HEK293 (cell line): ENCODE data around the gene ZFP57.

Experiments used
- CTCF ChIA-PET: fragments of 350-600 bp; formaldehyde crosslinking; extraction: SDS; loops from one replicate; lab custom pipeline; 2021; ENCODE audit warnings: antibody characterized with exemption; lab: Yijun Ruan, JAX
- POLR2A ChIA-PET: fragments of 300-600 bp; formaldehyde crosslinking; extraction: SDS; loops from one replicate; lab custom pipeline; 2020; ENCODE audit warnings: antibody characterized with exemption, inconsistent platforms; lab: Yijun Ruan, JAX
- H3K27ac ChIP-seq: fragments of 200-500 bp; sonication (Bioruptor generic); 2 replicates; pipeline ENCODE4 v1.5.1; 2014; ENCODE audit warnings: low read depth, low read length, control low read depth, inconsistent platforms; ENCODE audit errors: extremely low read depth
- H3K36me3 ChIP-seq, 2 experiments: fragments of 200-500 bp in 1 of 2; sonication (Bioruptor generic) in 1 of 2; 1 replicate in 1 of 2; 2 replicates in 1 of 2; pipeline ENCODE4 v1.5.1; 2014 to 2017; ENCODE audit warnings: inconsistent platforms in 2 of 2, low read length in 2 of 2; ENCODE audit not compliant: control insufficient read depth in 2 of 2, insufficient read depth in 1 of 2
- H3K4me1 ChIP-seq: fragments of 200-500 bp; sonication (Bioruptor generic); 2 replicates; pipeline ENCODE4 v1.5.1; 2014; ENCODE audit warnings: mild to moderate bottlenecking, low read length, inconsistent platforms; ENCODE audit not compliant: control insufficient read depth, insufficient read depth
- H3K4me3 ChIP-seq: 2 replicates; pipeline ENCODE4 v1.5.1; 2011; ENCODE audit warnings: low read depth, mild to moderate bottlenecking, control low read depth, low read length, moderate library complexity
- H3K9me3 ChIP-seq: fragments of 200-500 bp; sonication (Bioruptor generic); 2 replicates; pipeline ENCODE4 v1.5.1; 2014; ENCODE audit warnings: low read depth, low read length, inconsistent platforms; ENCODE audit not compliant: control insufficient read depth, insufficient read depth
- BCL11B ChIP-seq: fragments of 450-650 bp; formaldehyde crosslinking; IDR thresholded peaks from 2 replicates; pipeline ENCODE4 v1.5.1; 2016; ENCODE audit warnings: low read depth, missing biosample characterization, missing genetic modification characterization
- HOXA7 ChIP-seq: sonication (generic); formaldehyde crosslinking; IDR thresholded peaks from 2 replicates; pipeline ENCODE4 v1.8.1; 2022; ENCODE audit warnings: missing genetic modification reagents, borderline replicate concordance
- PRDM1 ChIP-seq: fragments of 450-650 bp; formaldehyde crosslinking; IDR thresholded peaks from 2 replicates; pipeline ENCODE4; 2016; ENCODE audit warnings: missing biosample characterization, missing genetic modification characterization
- SP3 ChIP-seq: fragments of 450-650 bp; formaldehyde crosslinking; IDR thresholded peaks from 2 replicates; pipeline ENCODE4 v1.5.1; 2016; ENCODE audit warnings: missing biosample characterization, missing genetic modification characterization
- ZBTB20 ChIP-seq: fragments of 450-650 bp; formaldehyde crosslinking; IDR thresholded peaks from 2 replicates; pipeline ENCODE4 v1.5.1; 2016; ENCODE audit warnings: missing biosample characterization, missing genetic modification characterization
- ZBTB8A ChIP-seq: fragments of 450-650 bp; formaldehyde crosslinking; IDR thresholded peaks from 2 replicates; pipeline ENCODE4 v1.5.1; 2016; ENCODE audit warnings: missing biosample characterization, missing genetic modification characterization
- ZFP69B ChIP-seq: fragments of 450-650 bp; formaldehyde crosslinking; IDR thresholded peaks from 2 replicates; pipeline ENCODE4 v1.5.1; 2016; ENCODE audit warnings: missing biosample characterization, missing genetic modification characterization
- ZNF140 ChIP-seq: fragments of 450-650 bp; formaldehyde crosslinking; IDR thresholded peaks from 2 replicates; pipeline ENCODE4 v1.5.1; 2016; ENCODE audit warnings: missing biosample characterization, missing genetic modification characterization
- ZNF155 ChIP-seq: fragments of 450-650 bp; formaldehyde crosslinking; IDR thresholded peaks from 2 replicates; pipeline ENCODE4 v1.5.1; 2016; ENCODE audit warnings: missing biosample characterization, missing genetic modification characterization
- ZNF311 ChIP-seq: fragments of 450-650 bp; formaldehyde crosslinking; IDR thresholded peaks from 2 replicates; pipeline ENCODE4 v1.5.1; 2017; ENCODE audit warnings: missing biosample characterization, missing genetic modification characterization, borderline replicate concordance
- ZNF548 ChIP-seq: fragments of 450-650 bp; formaldehyde crosslinking; IDR thresholded peaks from 2 replicates; pipeline ENCODE4 v1.5.1; 2016; ENCODE audit warnings: missing biosample characterization, missing genetic modification characterization
- ZNF585B ChIP-seq: fragments of 450-650 bp; formaldehyde crosslinking; IDR thresholded peaks from 2 replicates; pipeline ENCODE4 v1.5.1; 2016; ENCODE audit warnings: missing biosample characterization, missing genetic modification characterization
- ZNF600 ChIP-seq: fragments of 450-650 bp; formaldehyde crosslinking; IDR thresholded peaks from 2 replicates; pipeline ENCODE4 v1.5.1; 2016; ENCODE audit warnings: missing biosample characterization, missing genetic modification characterization
- ZNF610 ChIP-seq: fragments of 450-650 bp; formaldehyde crosslinking; IDR thresholded peaks from 2 replicates; pipeline ENCODE4 v1.5.1; 2016; ENCODE audit warnings: missing biosample characterization, missing genetic modification characterization, borderline replicate concordance
- ZNF623 ChIP-seq: fragments of 450-650 bp; formaldehyde crosslinking; IDR thresholded peaks from 2 replicates; pipeline ENCODE4 v1.5.1; 2016; ENCODE audit warnings: missing biosample characterization, missing genetic modification characterization
- ZNF76 ChIP-seq: fragments of 450-650 bp; formaldehyde crosslinking; IDR thresholded peaks from 2 replicates; pipeline ENCODE4; 2016; ENCODE audit warnings: low read depth, missing biosample characterization, missing genetic modification characterization, borderline replicate concordance
- ZNF777 ChIP-seq: fragments of 450-650 bp; formaldehyde crosslinking; IDR thresholded peaks from 2 replicates; pipeline ENCODE4 v1.5.1; 2017; ENCODE audit warnings: missing biosample characterization, missing genetic modification characterization, borderline replicate concordance
- TF ChIP-seq, protein P1 (sequence below): fragments of 450-650 bp; formaldehyde crosslinking; IDR thresholded peaks from 2 replicates; pipeline ENCODE4 v1.5.1; 2016; ENCODE audit warnings: missing biosample characterization, missing genetic modification characterization
- TF ChIP-seq, protein P2 (sequence below): fragments of 450-650 bp; formaldehyde crosslinking; IDR thresholded peaks from 2 replicates; pipeline ENCODE4 v1.5.1; 2017; ENCODE audit warnings: missing biosample characterization, missing genetic modification characterization
- TF ChIP-seq, protein P3 (sequence below): fragments of 450-650 bp; formaldehyde crosslinking; IDR thresholded peaks from 2 replicates; pipeline ENCODE4 v1.5.1; 2016; ENCODE audit warnings: missing biosample characterization, missing genetic modification characterization
- TF ChIP-seq, protein P4 (sequence below): fragments of 450-650 bp; formaldehyde crosslinking; IDR thresholded peaks from 2 replicates; pipeline ENCODE4 v1.5.1; 2017; ENCODE audit warnings: missing biosample characterization, missing genetic modification characterization
- TF ChIP-seq, protein P5 (sequence below): fragments of 450-650 bp; formaldehyde crosslinking; IDR thresholded peaks from 2 replicates; pipeline ENCODE4 v1.5.1; 2016; ENCODE audit warnings: missing biosample characterization, missing genetic modification characterization, low read depth

The ZFP57 gene

DNA sequence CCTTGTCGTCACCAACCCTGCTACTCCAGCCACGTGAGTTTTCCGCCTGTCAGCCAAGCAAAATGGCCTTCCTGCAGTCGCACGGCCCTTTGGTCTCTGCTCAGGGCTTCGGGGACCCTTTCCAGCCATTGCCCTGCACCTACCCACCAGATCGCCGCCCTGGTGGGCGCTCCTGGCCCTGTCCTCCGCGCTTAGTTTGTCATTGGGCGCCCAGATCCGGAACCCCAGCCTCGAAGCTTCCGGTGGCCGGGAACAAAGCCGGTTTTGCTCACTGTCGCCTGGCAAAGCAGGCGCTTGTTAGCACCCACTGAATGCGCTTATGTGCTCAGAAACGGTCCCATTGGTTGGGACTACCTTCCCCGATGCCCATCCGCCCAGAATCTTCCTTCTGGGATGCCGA lies 536 bp downstream of the ZFP57 start:
- TF ChIP-seq, protein P1, sequence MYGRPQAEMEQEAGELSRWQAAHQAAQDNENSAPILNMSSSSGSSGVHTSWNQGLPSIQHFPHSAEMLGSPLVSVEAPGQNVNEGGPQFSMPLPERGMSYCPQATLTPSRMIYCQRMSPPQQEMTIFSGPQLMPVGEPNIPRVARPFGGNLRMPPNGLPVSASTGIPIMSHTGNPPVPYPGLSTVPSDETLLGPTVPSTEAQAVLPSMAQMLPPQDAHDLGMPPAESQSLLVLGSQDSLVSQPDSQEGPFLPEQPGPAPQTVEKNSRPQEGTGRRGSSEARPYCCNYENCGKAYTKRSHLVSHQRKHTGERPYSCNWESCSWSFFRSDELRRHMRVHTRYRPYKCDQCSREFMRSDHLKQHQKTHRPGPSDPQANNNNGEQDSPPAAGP: no peak
- TF ChIP-seq ZBTB20: no peak
- TF ChIP-seq, protein P2, sequence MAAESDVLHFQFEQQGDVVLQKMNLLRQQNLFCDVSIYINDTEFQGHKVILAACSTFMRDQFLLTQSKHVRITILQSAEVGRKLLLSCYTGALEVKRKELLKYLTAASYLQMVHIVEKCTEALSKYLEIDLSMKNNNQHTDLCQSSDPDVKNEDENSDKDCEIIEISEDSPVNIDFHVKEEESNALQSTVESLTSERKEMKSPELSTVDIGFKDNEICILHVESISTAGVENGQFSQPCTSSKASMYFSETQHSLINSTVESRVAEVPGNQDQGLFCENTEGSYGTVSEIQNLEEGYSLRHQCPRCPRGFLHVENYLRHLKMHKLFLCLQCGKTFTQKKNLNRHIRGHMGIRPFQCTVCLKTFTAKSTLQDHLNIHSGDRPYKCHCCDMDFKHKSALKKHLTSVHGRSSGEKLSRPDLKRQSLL (tag by site-specific recombination): no peak
- TF ChIP-seq ZNF777: no peak
- TF ChIP-seq ZNF76 (tag by site-specific recombination): no peak
- no peak for TF ChIP-seq PRDM1 (tag by site-specific recombination)
- TF ChIP-seq, protein P3, sequence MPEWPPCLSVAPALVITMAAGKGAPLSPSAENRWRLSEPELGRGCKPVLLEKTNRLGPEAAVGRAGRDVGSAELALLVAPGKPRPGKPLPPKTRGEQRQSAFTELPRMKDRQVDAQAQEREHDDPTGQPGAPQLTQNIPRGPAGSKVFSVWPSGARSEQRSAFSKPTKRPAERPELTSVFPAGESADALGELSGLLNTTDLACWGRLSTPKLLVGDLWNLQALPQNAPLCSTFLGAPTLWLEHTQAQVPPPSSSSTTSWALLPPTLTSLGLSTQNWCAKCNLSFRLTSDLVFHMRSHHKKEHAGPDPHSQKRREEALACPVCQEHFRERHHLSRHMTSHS: no peak
- TF ChIP-seq ZNF623 (tag by site-specific recombination): no peak
- TF ChIP-seq, protein P4, sequence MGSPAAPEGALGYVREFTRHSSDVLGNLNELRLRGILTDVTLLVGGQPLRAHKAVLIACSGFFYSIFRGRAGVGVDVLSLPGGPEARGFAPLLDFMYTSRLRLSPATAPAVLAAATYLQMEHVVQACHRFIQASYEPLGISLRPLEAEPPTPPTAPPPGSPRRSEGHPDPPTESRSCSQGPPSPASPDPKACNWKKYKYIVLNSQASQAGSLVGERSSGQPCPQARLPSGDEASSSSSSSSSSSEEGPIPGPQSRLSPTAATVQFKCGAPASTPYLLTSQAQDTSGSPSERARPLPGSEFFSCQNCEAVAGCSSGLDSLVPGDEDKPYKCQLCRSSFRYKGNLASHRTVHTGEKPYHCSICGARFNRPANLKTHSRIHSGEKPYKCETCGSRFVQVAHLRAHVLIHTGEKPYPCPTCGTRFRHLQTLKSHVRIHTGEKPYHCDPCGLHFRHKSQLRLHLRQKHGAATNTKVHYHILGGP: no peak
- no peak for TF ChIP-seq SP3 (tag by site-specific recombination)
- TF ChIP-seq ZNF600 (tag by site-specific recombination): no peak
- TF ChIP-seq BCL11B (tag by site-specific recombination): no peak
- TF ChIP-seq ZNF311 (tag by site-specific recombination): no peak
- TF ChIP-seq ZNF140: no peak
- no peak for TF ChIP-seq ZFP69B
- TF ChIP-seq ZBTB8A: no peak
- TF ChIP-seq ZNF585B (tag by site-specific recombination): no peak
- Histone ChIP-seq H3K36me3 (no peaks in the 10 kb centered on the region), H3K27ac (no peak overlapping the region), H3K9me3 (no peaks in the 10 kb centered on the region), H3K4me3 (no peak overlapping the region), H3K4me1 (no peaks in the 10 kb centered on the region)
- ChIA-PET CTCF (interaction anchor here (1.2 to 2.4 kb wide), 3 partner anchors 16 to 27 kb away, joined by 3 to 14 read pairs (median 8); no protein-coding TSS in a partner anchor), POLR2A (no interaction called here)

DNA sequence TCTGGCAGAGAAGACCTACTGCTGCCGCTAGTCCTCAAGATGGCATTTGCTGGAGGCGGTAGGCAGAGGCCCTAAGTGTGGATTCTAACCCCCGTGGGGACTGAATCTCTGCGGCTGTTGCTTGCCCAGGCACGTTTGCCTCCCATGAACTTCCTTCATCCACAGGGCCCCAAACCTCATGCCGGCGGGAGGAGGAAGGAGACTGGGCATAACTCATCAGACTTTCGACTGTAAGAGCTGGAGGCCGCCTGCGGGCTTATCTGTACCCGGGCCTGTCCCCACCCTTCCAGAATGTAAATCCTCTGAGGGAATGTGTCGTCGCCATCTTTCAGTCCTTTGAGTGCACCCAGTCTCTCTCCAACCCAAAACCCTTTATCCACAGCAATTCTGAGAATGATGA lies 990 bp downstream of the ZFP57 start:
- TF ChIP-seq HOXA7 (CRISPR knock-in tag) (no peak), ZNF548 (tag by site-specific recombination) (no peak)
- TF ChIP-seq, all 188 proteins: peak for 0
- H3K9me3 ChIP-seq: no peaks in the 10 kb centered on the region
- H3K4me3 ChIP-seq: no peak overlapping the region
- CTCF ChIA-PET: interaction anchor here (1.0 to 2.4 kb wide), 3 partner anchors 16 to 32 kb away, joined by 3 to 14 read pairs (median 3); no protein-coding TSS in a partner anchor
- H3K4me1 ChIP-seq: no peaks in the 10 kb centered on the region
- POLR2A ChIA-PET: no interaction called here
- H3K27ac ChIP-seq: no peak overlapping the region
- no peaks in the 10 kb centered on the region for H3K36me3 ChIP-seq

DNA sequence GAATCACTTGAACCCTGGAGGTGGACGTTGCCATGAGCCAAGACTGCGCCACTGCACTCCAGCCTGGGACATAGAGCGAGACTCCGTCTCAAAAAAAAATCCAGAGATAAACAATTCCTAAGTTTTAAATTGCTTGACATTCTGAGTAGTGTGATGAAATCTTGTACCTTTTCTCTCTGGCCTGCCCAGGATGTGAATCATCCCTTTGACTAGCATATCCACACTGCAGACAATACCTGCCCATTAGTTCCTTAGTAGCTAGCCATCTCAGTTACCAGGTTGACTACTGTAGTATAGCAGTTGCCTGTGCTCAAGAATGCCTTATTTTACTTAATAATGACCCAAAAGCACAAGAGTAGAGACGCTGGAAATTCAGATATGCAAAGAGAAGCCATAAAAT lies 2.8 kb downstream of the ZFP57 start:
- TF ChIP-seq ZNF155 (tag by site-specific recombination): no peak
- TF ChIP-seq ZNF610 (tag by site-specific recombination): no peak
- TF ChIP-seq, protein P5, sequence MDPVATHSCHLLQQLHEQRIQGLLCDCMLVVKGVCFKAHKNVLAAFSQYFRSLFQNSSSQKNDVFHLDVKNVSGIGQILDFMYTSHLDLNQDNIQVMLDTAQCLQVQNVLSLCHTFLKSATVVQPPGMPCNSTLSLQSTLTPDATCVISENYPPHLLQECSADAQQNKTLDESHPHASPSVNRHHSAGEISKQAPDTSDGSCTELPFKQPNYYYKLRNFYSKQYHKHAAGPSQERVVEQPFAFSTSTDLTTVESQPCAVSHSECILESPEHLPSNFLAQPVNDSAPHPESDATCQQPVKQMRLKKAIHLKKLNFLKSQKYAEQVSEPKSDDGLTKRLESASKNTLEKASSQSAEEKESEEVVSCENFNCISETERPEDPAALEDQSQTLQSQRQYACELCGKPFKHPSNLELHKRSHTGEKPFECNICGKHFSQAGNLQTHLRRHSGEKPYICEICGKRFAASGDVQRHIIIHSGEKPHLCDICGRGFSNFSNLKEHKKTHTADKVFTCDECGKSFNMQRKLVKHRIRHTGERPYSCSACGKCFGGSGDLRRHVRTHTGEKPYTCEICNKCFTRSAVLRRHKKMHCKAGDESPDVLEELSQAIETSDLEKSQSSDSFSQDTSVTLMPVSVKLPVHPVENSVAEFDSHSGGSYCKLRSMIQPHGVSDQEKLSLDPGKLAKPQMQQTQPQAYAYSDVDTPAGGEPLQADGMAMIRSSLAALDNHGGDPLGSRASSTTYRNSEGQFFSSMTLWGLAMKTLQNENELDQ (tag by site-specific recombination): no peak
- POLR2A ChIA-PET: no interaction called here
- no peak overlapping the region for H3K4me3 ChIP-seq
- no peak overlapping the region for H3K27ac ChIP-seq
- H3K9me3 ChIP-seq: no peaks in the 10 kb centered on the region
- CTCF ChIA-PET: interaction anchor here (0.6 to 2.4 kb wide), 4 partner anchors 18 to 89 kb away, joined by 3 to 14 read pairs (median 4); no protein-coding TSS in a partner anchor
- no peaks in the 10 kb centered on the region for H3K4me1 ChIP-seq
- no peaks in the 10 kb centered on the region for H3K36me3 ChIP-seq
